Right lobe of liver (tissue), 6 donors: Measurements from ENCODE around the gene URB1. TPM values are rescaled to one million over a fixed set of nuclear protein-coding genes. Genes with fewer than 3 reads are reported as not detected.
"Not testable (repeated sequence)": the region's sequence is repeated elsewhere in the genome, so short reads cannot be mapped to it uniquely, and the experiment has no call there.

Source experiments
- ATAC-seq, 4 donors: fragments of 200-7000 bp; cut with Tn5 transposase; one replicate each; pipeline ENCODE4 v1.9.1; 2020; ENCODE audit warnings: mild to moderate bottlenecking in 4 of 4, moderate library complexity in 4 of 4
- DNase-seq, 3 donors: peaks; one replicate each; pipeline ENCODE4 v3.0.0-alpha.2; 2020
- H3K27ac ChIP-seq, 3 donors: fragments of 200-600 bp; one replicate each; pipeline ENCODE4 v1.8.0; 2022
- H3K27me3 ChIP-seq, 2 donors: fragments of 200-600 bp; one replicate each; pipeline ENCODE4 v1.8.0; 2022
- H3K36me3 ChIP-seq, 4 donors: fragments of 200-600 bp; sonication (generic) in 1 of 4; one replicate each; pipeline versions ENCODE4 v1.5.1 to v1.8.0; 2017 to 2022; ENCODE audit warnings: control low read depth in 1 of 4
- H3K4me1 ChIP-seq, 4 donors: fragments of 200-600 bp; sonication (generic) in 1 of 4; one replicate each; pipeline versions ENCODE4 v1.5.1 to v1.8.0; 2017 to 2022; ENCODE audit warnings: control low read depth in 1 of 4
- H3K4me3 ChIP-seq, 3 donors: fragments of 200-600 bp; one replicate each; pipeline ENCODE4 v1.8.0; 2022
- H3K9me3 ChIP-seq, 4 donors: fragments of 200-600 bp; sonication (generic) in 1 of 4; one replicate each; pipeline versions ENCODE4 v1.5.1 to v1.8.0; 2017 to 2022; ENCODE audit warnings: control low read depth in 1 of 4
- CTCF ChIP-seq, 4 donors: fragments of 200-600 bp in 3 of 4; fragments of 450-650 bp in 1 of 4; IDR thresholded peaks; one replicate each; pipeline versions ENCODE4 v1.5.1 to v1.8.0; 2016 to 2022; ENCODE audit warnings: antibody characterized with exemption in 4 of 4, mild to moderate bottlenecking in 2 of 4
- POLR2A ChIP-seq: fragments of 450-650 bp; IDR thresholded peaks from one replicate; pipeline ENCODE4 v1.6.1; 2017; ENCODE audit warnings: antibody characterized with exemption, mild to moderate bottlenecking
- WGBS: methylation state at CpG from one replicate; pipeline ENCODE4 v1.1.6; 2018; ENCODE audit warnings: low coverage, low lambda C conversion rate; ENCODE audit not compliant: insufficient coverage; ENCODE audit errors: missing lambda C conversion rate; 5-methylcytosine and 5-hydroxymethylcytosine counted together
- intact Hi-C, 2 donors: fragments of 100-400 bp; cut with DNase I; formaldehyde crosslinking; loops; one replicate each; pipeline versions ENCODE4 v1.11.2 to v1.14.1; 2022
- small RNA-seq, 2 experiments: library from RNA; depleted of rRNA; stranded (forward); fragments of <200 nt; gene quantifications; one replicate each; pipeline ENCODE3, GENCODE V24; 2016
- total RNA-seq, 6 experiments: library from RNA; depleted of rRNA in 2 of 6; stranded (reverse); fragments of >200 nt in 2 of 6; fragmentation: NEBNext Ultra II Directional in 3 of 6; extraction: Animal tissue kit (Norgen Biotek cat#: 25700) in 3 of 6; gene quantifications; one replicate each; pipeline versions ENCODE4 v1.1.0 to v1.2.4, GENCODE V29; 2016 to 2023
- donor health status: DM: no; HTN: yes; CAD: no.
- donor health status: DM: no; HTN: no; CAD: no.
- donor health status: DM: no; HTN: no; CAD: no.
- donor health status: DM: no; HTN: yes; CAD: no.
- donor health status: DM: no; HTN: yes; CAD: no.

The URB1 gene
- total RNA-seq, 6 experiments from 2014 or later = 6.3 to 13.6 (median 9.8) TPM

GRCh38 chr21:32278103-32278502 lies 114.7 kb downstream of the URB1 start:
- ATAC-seq (no peak), DNase-seq (no peak)
- Histone ChIP-seq H3K9me3 (no peaks in the 10 kb centered on the region), H3K27ac (no peak overlapping the region), H3K4me3 (peak overlapping the region; percentile 69 to 90 (median 75)), H3K4me1 (peaks cover 0 to 18% (median 3%) of the 10 kb centered on the region in 4 donors), H3K36me3 (no peaks in the 10 kb centered on the region), H3K27me3 (no peaks in the 10 kb centered on the region)
- intact Hi-C loops = no loop called here
- WGBS = 1% methylated on average over 9 of the region's 9 CpGs
- TF ChIP-seq CTCF (IDR thresholded peaks at IDR 0.05) (no peak), POLR2A (no peak)

- ATAC-seq (no peak), DNase-seq (no peak)
- H3K9me3 ChIP-seq = no peaks in the 10 kb centered on the region
- TF ChIP-seq CTCF (IDR thresholded peaks at IDR 0.05) = no peak
- peaks cover 0 to 18% (median 3%) of the 10 kb centered on the region in 4 donors for H3K4me1 ChIP-seq
- H3K4me3 ChIP-seq = no peak overlapping the region
- no peaks in the 10 kb centered on the region for H3K36me3 ChIP-seq
- H3K27me3 ChIP-seq = no peaks in the 10 kb centered on the region
- intact Hi-C loops = no loop called here
- no peak overlapping the region for H3K27ac ChIP-seq
- WGBS = 48% methylated on average over 4 of the region's 4 CpGs
These were observed 116.1 kb downstream of the URB1 start for GRCh38 chr21:32276671-32277070.

- Histone ChIP-seq H3K4me3 (no peak overlapping the region), H3K4me1 (no peaks in the 10 kb centered on the region), H3K27ac (no peak overlapping the region), H3K27me3 (no peaks in the 10 kb centered on the region), H3K36me3 (peaks cover 0 to 7% (median 0%) of the 10 kb centered on the region in 4 donors), H3K9me3 (no peaks in the 10 kb centered on the region)
- ATAC-seq (no peak), DNase-seq (no peak)
- intact Hi-C loops = no loop called here
- WGBS = 79% methylated on average over 4 of the region's 4 CpGs
- TF ChIP-seq CTCF (IDR thresholded peaks at IDR 0.05) (no peak), POLR2A (no peak)
These were observed 122.1 kb downstream of the URB1 start for GRCh38 chr21:32270748-32271147.

- H3K9me3 ChIP-seq, H3K4me3 ChIP-seq, H3K27me3 ChIP-seq, H3K27ac ChIP-seq, intact Hi-C loops, H3K4me1 ChIP-seq, H3K36me3 ChIP-seq, DNase-seq, ATAC-seq: not testable (repeated sequence)
- WGBS = no CpG with 5 or more reads among the region's 23 CpGs
These were observed 127.5 kb downstream of the URB1 start for GRCh38 chr21:32265321-32265720.

GRCh38 chr21:32261929-32262328 lies 130.9 kb downstream of the URB1 start:
- Histone ChIP-seq H3K4me1 (no peaks in the 10 kb centered on the region), H3K4me3 (no peak overlapping the region), H3K9me3 (no peaks in the 10 kb centered on the region), H3K27ac (no peak overlapping the region), H3K27me3 (no peaks in the 10 kb centered on the region), H3K36me3 (no peaks in the 10 kb centered on the region)
- WGBS = 89% methylated on average over 4 of the region's 5 CpGs
- ATAC-seq (no peak), DNase-seq (no peak)
- no peak for TF ChIP-seq POLR2A
- TF ChIP-seq CTCF (IDR thresholded peaks at IDR 0.05) = no peak
- intact Hi-C loops = no loop called here

Small RNA genes within 50 kb of the gene (small RNA-seq; reads per million reads assigned to genes)
- gene SNORA80A = 5.6 to 9.8 reads per million in 2 experiments

Other genes with a start within 250 kb of the URB1 start
- 1 to 10 TPM; 1.2 to 5.1 (median 2.4) TPM for gene MIS18A, start 114.0 kb downstream of the URB1 start, total RNA-seq
- gene MRAP, start 94.2 kb downstream of the URB1 start, total RNA-seq = 1 to 10 TPM in 3 of 6 experiments, under 1 TPM in 2, not detected in 1; 0.37 to 3.0 (median 1.7) TPM
- 1 to 10 TPM; 2.4 to 5.9 (median 4.2) TPM for gene EVA1C, start 19.7 kb upstream of the URB1 start, total RNA-seq
- gene TCP10L, start 192.5 kb upstream of the URB1 start, total RNA-seq = 1 to 10 TPM; 1.5 to 7.1 (median 3.8) TPM
- gene CFAP298, start 219.4 kb upstream of the URB1 start, total RNA-seq = 10 to 100 TPM in 5 of 6 experiments, 1 to 10 TPM in 1; 8.6 to 15.3 (median 11.6) TPM